Brain pericyte (primary cell): ENCODE data around the gene GPR156.
"Not testable (repeated sequence)": the region's sequence is repeated elsewhere in the genome, so short reads cannot be mapped to it uniquely, and the experiment has no call there.

Experiments used
- DNase-seq: peaks from one replicate; pipeline ENCODE4 v3.0.0-alpha.2; 2012; ENCODE audit warnings: low read depth, low spot score

GPR156 gene

DNA sequence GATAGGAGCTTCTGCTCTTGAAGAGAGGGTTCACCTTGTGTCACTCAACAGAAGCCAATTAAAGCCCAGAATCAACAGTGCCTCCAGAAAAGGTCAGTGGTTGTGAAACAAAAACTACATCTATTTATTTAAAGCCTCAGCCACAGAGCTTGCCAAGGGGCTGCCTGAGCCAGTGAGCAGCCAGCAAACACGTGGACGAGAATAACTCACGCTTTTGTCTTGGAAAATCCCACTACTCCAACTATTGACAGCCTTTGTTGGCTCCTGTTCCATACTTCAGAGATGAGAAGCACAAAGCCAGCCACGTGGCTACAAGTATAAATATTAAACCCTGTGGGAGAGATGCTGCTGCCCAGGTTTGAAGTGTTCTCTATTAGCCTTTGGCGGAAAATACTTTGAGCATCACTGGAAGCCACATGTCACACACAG is 10.3 kb downstream of the GPR156 start:
- no peak for DNase-seq

- no peak for DNase-seq
These were observed 12.7 kb downstream of the GPR156 start for GRCh38 chr3:120272286-120272685.

DNA sequence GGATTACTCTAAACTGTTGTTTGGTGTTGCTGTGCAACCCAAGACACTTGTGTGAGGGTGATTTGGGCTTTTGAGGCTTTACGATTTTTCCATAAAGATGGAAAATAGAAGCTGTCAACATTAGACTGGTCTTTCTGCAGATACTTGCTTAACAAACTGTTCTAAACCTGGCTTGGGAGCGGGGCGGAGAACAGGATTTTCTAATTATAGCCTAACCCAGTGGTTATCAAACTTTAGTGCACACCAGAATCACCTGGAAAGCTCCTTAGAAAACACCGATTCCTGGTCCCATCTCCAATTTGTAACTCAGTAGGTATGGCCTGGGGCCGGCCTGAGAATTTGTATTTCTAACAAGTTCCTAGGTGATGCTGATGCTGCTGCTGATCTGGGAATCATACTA is 19.0 kb downstream of the GPR156 start:
- no peak for DNase-seq

DNA sequence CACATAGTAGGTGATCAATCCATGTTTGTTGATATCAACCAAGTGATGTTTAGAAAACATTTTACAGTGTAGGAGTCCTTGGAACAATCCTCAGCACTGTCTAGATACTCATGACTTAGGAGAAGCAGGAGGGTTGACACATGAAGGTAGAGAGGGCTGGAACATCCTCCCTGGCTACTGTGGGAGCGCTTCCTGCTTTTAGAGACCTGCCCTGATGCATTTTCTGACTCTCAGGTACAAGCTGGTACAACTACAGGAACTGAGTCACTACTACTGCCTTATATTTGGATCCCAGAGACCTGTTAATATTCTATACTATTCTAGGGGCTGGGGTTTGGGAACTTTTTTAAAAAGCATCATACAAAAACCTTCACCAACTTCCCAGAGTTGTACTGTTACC is 20.1 kb downstream of the GPR156 start:
- DNase-seq, result no peak

DNA sequence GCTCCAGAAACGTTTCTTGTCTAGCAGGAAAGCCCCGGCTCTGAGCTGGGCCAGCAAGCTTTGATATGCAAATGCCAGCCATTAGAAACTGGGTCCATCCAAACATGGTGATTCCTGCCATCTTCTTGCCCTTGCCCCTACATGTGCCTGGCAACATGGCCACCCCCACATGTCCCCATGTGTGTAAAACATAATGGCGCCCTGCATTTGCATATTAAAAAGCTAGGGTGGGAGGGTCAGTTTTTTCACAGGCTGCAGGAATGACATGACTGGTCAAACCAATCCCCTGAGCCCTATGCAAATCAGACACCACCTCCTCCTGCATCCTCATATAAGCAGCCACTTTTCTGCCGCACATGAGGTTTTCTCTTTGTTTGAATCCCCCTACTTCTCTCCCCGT is 21.2 kb downstream of the GPR156 start:
- DNase-seq, result no peak

GRCh38 chr3:120258009-120258408 is 27.0 kb downstream of the GPR156 start:
- no peak for DNase-seq

DNA sequence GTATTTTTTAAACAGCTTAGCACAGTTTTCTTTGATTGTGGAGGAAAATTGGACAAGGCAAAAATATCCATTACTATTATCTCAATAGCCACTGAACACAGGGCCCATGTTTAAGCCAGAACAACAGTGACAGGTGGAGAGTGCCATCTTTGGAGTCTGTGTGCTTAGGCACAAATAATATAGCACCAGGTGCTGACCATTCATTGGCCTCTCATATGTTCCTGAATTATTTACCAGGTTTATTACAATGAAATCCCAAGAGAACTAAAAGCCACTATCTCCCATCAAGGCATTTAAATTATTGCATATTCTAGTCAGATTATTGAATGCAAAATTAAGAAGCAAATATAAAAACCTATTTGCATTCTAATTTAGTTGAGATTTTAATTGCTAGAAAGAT is 39.6 kb downstream of the GPR156 start:
- DNase-seq, result no peak

- no peak for DNase-seq
These were observed 40.2 kb downstream of the GPR156 start for GRCh38 chr3:120244834-120245225.

- DNase-seq, result no peak
These were observed 45.4 kb downstream of the GPR156 start for GRCh38 chr3:120239644-120240043.

GRCh38 chr3:120227710-120228347 is 57.2 kb downstream of the GPR156 start:
- no peak for DNase-seq

DNA sequence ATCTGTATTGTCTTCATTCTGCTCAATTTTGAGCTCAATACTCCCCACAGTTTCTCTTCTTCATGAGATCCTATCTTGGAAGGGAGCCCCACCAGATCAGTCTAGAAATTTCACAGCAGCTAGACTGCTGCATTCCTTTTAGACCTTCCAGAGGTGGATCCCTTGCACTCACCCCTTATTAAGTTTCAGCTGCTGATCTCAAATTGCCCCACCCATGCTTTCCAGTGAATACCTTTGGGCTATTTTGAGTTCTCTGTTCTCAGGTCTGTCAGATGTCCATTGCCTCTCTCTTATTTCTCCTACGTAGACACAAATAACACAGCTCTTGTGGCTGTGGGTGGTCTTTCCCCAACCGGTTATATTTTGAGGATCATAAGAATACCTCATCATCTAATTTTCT is 60.8 kb downstream of the GPR156 start:
- DNase-seq, result no peak

- no peak for DNase-seq
These were observed 66.0 kb downstream of the GPR156 start for GRCh38 chr3:120218981-120219380.

DNA sequence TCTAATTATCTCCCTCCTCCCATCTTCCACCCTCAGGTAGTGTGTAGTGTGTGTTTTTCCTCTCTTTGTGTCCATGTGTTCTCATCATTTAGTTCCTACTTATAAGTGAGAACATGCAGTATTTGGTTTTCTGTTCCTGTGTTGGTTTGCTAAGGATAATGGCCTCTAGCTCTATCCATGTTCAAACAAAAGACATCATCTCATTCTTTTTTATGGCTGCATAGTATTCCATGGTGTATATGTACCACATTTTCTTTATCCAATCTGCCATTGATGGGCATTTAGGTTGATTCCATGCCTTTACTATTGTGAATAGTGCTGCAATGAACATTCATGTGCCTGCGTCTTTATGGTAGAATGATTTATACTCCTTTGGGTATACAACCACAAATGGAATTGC is 68.4 kb downstream of the GPR156 start:
- not testable (repeated sequence) for DNase-seq

DNA sequence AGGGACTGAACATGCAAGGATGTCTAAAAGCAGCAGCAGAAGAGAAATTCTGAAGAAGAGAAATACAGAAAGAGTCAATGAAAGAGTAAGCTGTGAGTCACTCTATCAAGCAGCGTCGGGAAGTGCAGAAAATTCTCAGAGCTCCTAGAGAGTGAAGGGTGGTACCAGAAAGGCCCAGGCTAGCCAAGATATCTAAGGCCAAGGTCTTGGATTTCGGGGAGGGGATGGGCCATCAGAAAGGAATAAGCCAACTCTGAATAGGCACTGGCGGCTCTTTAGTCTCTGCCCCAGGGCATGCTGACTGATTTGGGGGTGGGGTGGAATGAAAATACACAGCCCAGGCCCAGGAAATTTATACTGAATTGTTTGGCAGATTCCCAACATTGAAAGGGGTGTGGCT is 70.8 kb downstream of the GPR156 start:
- DNase-seq, result no peak

DNA sequence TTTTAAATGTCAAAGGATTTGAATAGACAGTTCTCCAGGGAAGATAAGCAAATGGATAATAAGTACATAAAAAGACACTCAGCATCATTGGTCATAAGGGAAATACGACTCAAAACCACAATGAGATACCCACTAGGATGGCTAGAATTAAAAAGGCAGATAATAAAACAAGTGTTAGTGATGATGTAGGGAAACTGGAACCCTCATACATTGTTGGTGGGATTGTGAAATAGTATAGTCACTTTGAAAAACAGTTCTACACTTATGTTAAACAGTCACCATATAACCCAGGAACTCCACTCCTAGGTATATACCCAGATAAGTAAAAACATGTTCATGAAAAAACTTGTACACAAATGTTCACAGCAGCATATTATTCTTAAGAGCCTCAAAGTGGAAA is 72.5 kb downstream of the GPR156 start:
- DNase-seq, result no peak

DNA sequence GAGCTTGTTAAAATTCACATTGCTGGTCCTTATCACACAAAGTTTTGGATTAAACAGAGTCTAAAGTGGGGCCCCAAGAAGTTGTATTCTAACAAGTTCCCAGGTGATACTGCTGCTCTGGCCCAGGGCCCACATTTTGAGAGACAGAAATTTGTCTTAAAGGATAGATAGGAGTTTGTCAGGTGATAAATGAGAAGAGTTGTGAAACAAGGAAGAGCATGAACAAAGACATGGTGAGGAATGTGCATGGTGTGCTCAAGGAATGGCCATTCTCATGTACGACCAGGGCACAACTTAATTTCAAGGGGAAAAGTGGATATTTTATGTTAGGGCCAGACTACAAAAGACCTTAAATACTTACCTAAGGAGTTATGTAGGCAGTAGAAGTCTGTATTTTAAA is 75.6 kb downstream of the GPR156 start:
- no peak for DNase-seq

DNA sequence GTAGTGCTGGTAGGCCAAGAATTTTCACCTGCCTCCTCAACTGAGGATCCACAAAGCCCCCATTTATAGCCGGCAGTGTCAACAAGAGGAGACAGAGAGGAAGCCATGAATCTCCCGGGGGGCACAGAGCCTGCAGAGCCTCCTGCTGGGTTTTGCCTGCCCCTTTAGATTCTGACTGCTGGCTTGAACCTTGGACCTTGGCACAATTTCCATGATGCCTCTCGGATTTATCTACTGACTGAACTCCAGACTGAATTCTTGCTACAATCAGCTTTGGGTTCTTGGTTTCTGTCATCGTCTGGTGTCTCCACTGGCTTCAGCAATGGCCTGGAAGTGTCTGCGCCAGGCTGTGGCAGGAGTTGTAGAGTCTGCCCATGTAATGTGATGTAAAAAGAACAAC is 80.7 kb downstream of the GPR156 start:
- no peak for DNase-seq

- no peak for DNase-seq
These were observed 81.4 kb downstream of the GPR156 start for GRCh38 chr3:120203621-120204020.

- DNase-seq, result no peak
These were observed 82.0 kb downstream of the GPR156 start for GRCh38 chr3:120203016-120203415.

GRCh38 chr3:120202363-120202762 is 82.7 kb downstream of the GPR156 start:
- no peak for DNase-seq

DNA sequence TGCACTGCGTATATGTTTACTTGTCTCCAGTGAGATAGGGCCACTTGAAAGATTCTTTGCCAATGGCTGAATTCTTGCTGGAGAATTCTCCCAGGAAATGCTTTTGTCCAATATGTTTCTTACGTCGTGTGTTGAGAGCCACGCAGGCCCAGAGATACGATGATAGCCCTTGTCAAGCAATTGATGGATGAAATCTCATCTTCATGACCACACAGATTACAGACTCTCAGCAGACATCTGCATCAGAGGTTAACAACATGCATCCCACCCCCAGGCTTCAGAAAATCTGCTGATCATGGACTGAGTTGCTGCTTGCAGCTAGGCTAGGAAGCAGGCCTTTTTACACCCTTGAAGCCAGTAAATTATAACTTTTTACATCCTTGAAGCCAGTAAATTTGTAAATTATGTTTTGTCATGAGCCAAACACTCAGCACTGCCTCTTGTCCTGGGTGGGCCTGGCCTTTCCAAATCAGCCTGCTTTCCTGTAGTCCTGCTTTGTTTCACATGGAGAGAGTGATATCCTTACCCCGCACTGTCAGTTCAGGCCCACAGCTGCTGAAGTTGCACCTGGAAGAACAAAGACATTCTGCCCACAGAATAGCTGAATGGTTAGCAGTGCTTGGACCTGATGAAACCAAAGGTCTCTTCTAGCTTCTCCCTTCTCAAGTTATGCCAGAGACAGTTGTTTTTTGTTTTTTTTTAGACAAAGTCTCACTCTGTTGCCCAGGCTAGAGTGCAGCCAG is 84.4 kb downstream of the GPR156 start:
- no peak for DNase-seq

DNA sequence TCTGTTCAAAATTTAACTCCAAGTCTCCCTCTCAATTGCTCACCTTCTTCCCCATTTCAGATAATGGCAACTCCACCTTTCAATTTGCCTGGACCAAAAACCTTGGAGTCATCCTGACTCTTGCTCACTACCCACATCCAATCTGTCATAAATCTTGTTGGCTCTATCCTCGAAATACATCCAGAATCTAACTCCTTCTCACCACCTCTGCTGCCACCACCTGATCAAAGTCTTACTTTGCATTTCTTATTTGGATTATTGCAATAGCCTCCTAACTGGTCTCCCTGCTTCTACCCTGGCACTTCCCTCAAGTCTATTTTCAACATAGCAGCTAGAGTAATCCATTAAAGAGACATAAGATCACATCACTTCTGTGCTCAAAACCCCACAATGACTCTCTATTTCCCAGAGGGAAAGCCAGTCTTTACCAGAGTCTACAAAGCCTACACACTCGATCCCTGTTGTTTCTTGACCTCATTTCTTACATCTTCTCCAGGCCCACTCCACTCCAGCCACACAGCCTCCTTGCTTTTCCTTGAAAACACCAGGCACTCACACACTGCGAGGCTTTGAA is 86.6 kb downstream of the GPR156 start:
- DNase-seq, result no peak

DNA sequence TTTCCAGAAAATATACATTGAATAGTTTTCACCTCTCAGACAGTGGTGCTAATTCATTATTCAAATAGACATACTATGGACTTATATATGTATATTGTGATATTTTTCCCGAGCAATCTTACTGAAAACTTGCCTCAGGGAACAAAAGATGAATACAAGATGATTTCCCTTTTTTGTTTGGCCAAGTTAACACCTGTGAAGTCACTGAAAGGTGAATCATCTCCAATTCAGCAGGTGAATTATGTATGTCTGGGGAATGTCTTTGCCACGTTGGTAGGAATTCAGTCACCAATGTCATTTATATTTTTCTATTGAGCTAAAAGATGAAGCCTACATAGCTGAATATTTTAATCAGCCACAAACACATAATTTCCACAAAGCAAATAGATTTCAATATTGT is 88.2 kb downstream of the GPR156 start:
- DNase-seq, result no peak
